ENCODE measurements around the gene CATSPERD.
"Not testable (repeated sequence)": the region's sequence is repeated elsewhere in the genome, so short reads cannot be mapped to it uniquely, and the experiment has no call there.

Gene CATSPERD

DNA sequence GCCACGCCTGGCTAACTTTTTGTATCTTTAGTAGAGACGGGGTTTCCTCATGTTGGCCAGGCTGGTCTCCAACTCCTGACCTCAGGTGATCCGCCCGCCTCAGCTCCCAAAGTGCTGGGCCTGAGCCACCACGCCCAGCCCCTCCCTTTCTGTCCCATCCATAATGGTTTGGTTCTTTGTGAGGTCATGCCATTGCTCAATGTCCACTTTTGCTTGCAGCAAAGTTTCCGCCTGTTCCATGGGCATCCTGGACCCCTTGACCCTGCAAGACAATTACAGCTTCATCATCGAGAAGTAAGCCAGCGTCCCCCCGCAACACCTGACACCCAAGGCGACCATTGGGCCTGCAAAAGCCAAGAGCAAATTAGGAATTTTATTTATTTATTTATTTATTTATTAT is 47.5 kb downstream of the CATSPERD start:
- no peak for DNase-seq (ENCODE audit: low read depth)
- no peak overlapping the region for H3K4me3 ChIP-seq (ENCODE audit: control insufficient read depth, low read depth, low read length)
- TF ChIP-seq, protein P1, sequence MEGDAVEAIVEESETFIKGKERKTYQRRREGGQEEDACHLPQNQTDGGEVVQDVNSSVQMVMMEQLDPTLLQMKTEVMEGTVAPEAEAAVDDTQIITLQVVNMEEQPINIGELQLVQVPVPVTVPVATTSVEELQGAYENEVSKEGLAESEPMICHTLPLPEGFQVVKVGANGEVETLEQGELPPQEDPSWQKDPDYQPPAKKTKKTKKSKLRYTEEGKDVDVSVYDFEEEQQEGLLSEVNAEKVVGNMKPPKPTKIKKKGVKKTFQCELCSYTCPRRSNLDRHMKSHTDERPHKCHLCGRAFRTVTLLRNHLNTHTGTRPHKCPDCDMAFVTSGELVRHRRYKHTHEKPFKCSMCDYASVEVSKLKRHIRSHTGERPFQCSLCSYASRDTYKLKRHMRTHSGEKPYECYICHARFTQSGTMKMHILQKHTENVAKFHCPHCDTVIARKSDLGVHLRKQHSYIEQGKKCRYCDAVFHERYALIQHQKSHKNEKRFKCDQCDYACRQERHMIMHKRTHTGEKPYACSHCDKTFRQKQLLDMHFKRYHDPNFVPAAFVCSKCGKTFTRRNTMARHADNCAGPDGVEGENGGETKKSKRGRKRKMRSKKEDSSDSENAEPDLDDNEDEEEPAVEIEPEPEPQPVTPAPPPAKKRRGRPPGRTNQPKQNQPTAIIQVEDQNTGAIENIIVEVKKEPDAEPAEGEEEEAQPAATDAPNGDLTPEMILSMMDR (IDR thresholded peaks at IDR 0.05; ENCODE audit: control insufficient read depth, insufficient read depth, low read depth, low read length, missing control alignments) = no peak

DNA sequence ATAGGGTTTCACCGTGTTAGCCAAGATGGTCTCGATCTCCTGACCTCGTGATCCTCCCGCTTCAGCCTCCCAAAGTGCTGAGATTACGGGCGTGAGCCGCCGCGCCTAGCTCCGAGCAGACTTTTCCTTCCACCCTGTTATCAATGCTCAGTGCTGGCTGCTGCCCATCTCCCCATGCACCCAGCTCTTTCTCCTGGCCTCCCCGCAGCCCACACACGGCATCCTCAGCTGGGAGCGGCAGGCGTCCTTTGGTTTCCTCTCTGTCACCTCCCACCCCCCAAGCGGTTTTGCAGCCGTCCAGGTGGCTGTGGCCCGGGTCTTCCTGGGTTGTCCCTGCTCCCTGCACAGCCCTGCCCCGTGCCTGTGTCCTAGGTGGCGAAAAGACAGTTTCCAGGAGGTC is 52.0 kb downstream of the CATSPERD start:
- DNase-seq (ENCODE audit: low read depth) = no peak
- TF ChIP-seq, protein P1 (IDR thresholded peaks at IDR 0.05; ENCODE audit: control insufficient read depth, insufficient read depth, low read depth, low read length, missing control alignments) = no peak
- H3K4me3 ChIP-seq (ENCODE audit: control insufficient read depth, low read depth, low read length) = no peak overlapping the region

DNA sequence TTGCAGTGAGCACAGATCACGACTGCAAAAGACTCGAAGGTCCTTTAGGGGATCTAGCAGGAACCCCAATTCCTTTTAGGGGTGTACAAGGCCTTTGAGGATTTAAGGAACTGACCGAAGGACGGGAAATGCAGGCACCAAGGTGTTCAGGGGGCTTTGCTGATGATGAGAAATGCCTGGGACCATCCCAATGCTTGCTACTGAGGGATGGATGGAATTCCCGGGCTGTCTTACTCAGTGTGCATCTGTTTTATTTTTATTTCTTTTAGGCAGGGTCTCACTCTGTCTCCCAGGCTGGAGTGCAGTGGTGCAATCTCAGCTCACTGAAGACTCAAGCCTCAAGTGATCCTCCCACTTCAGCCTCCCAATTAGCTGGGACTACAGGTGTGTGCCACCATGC is 52.8 kb downstream of the CATSPERD start:
- TF ChIP-seq, protein P1 (IDR thresholded peaks at IDR 0.05; ENCODE audit: control insufficient read depth, insufficient read depth, low read depth, low read length, missing control alignments) = no peak
- H3K4me3 ChIP-seq (ENCODE audit: control insufficient read depth, low read depth, low read length) = no peak overlapping the region
- DNase-seq (ENCODE audit: low read depth) = no peak

DNA sequence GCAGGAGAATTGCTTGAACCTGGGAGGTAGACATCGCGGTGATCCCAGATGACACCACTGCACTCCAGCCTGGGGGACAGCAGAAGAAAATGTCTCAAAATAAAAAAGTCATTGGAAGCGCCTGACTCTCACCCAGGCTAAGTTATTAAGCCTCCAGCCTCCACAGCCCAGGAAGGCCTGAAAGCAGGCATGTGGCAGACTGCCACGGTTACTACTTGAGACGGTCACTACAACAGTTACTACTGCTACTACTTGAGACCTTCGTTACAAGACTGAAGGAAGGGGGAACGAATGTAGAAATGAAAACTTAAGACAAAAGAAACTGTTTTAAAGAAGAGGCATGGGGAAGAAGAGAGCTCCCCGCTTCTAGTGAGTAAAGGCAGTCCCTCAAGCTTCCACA is 54.5 kb downstream of the CATSPERD start:
- DNase-seq (ENCODE audit: low read depth) = no peak
- TF ChIP-seq, protein P1 (IDR thresholded peaks at IDR 0.05; ENCODE audit: control insufficient read depth, insufficient read depth, low read depth, low read length, missing control alignments) = no peak
- H3K4me3 ChIP-seq (ENCODE audit: control insufficient read depth, low read depth, low read length) = no peak overlapping the region

DNA sequence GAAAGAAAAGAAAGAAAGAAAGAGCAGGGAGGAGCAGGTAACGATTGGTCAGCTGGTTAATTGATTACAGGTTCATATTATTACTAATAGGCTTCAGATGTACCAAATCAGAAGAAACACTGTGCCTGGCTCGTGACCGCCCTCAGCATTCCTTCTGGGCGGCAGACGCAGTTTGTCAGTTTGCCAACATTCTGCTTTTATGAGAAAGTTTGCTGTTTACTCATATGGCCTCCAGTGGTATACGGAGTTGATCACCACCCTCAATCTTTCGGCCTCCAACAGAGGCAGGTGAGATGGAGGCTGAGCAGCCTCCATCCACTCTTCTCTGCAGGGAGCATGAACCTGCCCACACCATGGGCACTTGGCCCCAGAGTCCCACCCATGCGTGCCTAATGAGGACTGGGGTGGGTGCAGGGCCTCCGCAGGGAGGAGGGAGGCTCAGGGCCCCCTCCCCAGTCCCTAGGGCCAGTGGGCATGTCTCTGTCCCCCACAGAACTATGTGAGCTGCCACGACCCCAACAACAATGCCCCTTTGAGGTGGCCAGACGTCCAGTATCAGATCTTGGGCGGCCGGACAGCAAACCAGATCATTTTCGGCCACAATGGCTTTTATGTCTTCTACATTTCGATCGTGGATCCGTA is 55.4 kb downstream of the CATSPERD start:
- TF ChIP-seq, protein P1 (IDR thresholded peaks at IDR 0.05; ENCODE audit: control insufficient read depth, insufficient read depth, low read depth, low read length, missing control alignments) = no peak
- DNase-seq (ENCODE audit: low read depth) = peak; percentile 48
- no peak overlapping the region for H3K4me3 ChIP-seq (ENCODE audit: control insufficient read depth, low read depth, low read length)

DNA sequence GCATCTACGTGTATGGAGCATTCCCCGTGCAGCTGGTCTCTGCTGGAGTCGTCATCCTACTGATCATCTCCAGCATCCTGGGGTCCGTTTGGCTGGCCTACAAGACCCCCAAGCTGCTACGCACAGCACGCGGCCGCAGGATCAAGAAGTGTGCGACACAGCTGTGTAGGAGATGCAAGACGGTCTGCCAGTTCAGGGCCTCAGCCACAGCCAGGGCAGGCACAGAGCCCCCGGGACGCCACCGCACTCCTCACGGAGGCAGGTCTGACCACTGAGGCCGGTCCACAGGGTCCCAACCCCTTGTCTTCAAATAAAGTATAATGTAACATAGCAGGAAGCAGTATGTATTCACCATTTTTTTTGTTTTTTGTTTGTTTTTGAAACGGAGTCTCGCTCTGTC is 58.0 kb downstream of the CATSPERD start:
- DNase-seq (ENCODE audit: low read depth) = no peak
- no peak overlapping the region for H3K4me3 ChIP-seq (ENCODE audit: control insufficient read depth, low read depth, low read length)
- TF ChIP-seq, protein P1 (IDR thresholded peaks at IDR 0.05; ENCODE audit: control insufficient read depth, insufficient read depth, low read depth, low read length, missing control alignments) = no peak

DNA sequence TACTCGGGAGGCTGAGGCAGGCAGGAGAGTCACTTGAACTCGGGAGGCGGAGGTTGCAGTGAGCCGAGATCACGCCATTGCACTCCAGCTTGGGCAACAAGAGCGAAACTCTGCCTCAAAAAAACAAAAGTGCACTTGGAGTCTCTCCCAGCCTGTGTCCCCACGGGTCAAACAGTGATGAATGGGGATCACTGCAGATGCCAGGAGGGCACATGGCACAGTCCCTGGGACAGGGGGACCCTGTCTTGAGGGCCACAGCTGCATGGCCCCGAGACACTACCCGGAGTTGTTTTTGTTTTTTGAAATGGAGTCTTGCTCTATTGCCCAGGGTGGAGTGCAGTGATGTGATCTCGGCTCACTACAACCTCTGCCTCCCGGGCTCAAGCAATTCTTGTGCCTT is 60.5 kb downstream of the CATSPERD start:
- not testable (repeated sequence) for DNase-seq (ENCODE audit: low read depth); H3K4me3 ChIP-seq (ENCODE audit: control insufficient read depth, low read depth, low read length)

Data from AG09309 (cell line).